ENCODE results near the gene PPIE. TPM values are rescaled to one million over a fixed set of nuclear protein-coding genes. Genes with fewer than 3 reads are reported as not detected.

The PPIE gene
- total RNA-seq (10 to 100 TPM; 50.8 to 72.6 (median 58.7) TPM), total RNA-seq (35.1 to 99.4 (median 59.7) reads per million in 29 experiments)
- 49.9 TPM for total RNA-seq (2013)

- WGBS (ENCODE audit: insufficient coverage), result under 1% methylated on average over 38 of the region's 52 CpGs
- Histone ChIP-seq H3K4me1 (ENCODE audit: control insufficient read depth in 1 of 2, extremely low read depth in 1 of 2, insufficient read depth in 2 of 2, low read length in 2 of 2) (peaks cover 9 to 29% of the 10 kb centered on the region in 2 experiments), H3K27me3 (replicated peaks in 1 of 2; ENCODE audit: control insufficient read depth in 2 of 2, extremely low read depth in 1 of 2, insufficient read depth in 2 of 2, low read length in 1 of 2) (peaks cover 9 to 14% of the 10 kb centered on the region in 2 experiments), H3K9me3 (no peaks in the 10 kb centered on the region), H3K27ac (ENCODE audit: low read length) (peak within 1 kb of the TSS; percentile 54), H3K36me3 (ENCODE audit: control insufficient read depth in 2 of 2, extremely low read depth in 1 of 2, insufficient read depth in 1 of 2, low read length in 1 of 2) (peaks cover 0 to 30% of the 10 kb centered on the region in 2 donors), H3K4me3 (ENCODE audit: control insufficient read depth in 1 of 2, extremely low read depth in 1 of 2, low read length in 1 of 2) (peak within 1 kb of the TSS; percentile 65 to 72)
- Mint-ChIP-seq H3K9me3 (peaks cover 0 to 6% (median 0%) of the 10 kb centered on the region in 3 donors), H3K36me3 (peaks cover 23% of the 10 kb centered on the region), H3K4me3 (peak within 1 kb of the TSS; percentile 90 to 95 (median 94)), H3K27me3 (peaks cover 15 to 18% of the 10 kb centered on the region in 2 donors), H3K4me1 (peaks cover 28 to 47% (median 40%) of the 10 kb centered on the region in 3 donors), H3K27ac (peak within 1 kb of the TSS; percentile 94 to 95)
- POLR2A ChIA-PET, result interaction anchor here (0.6 to 1.2 kb wide), 10 partner anchors 9 to 1807 kb away, joined by 3 to 6 read pairs (median 4); partner anchors contain the start of gene HPCAL4 (in 2 of the 2)
- ATAC-seq (replicated peaks in 1 of 4), result peak; percentile 98 to 100 (median 99)
- CTCF ChIA-PET, result interaction anchor here (0.6 kb wide), 2 partner anchors 160 to 706 kb away, joined by 4 to 5 read pairs; no protein-coding TSS in a partner anchor
- DNase-seq, result peak; percentile 80 to 96 (median 91)
These were observed at the start of gene PPIE for GRCh38 chr1:39738622-39739366. TSS of gene PPIE (plus strand) at chr1:39738882. CDS start at chr1:39738901, 19 bp downstream.

GRCh38 chr1:39689214-39689613, 49.5 kb upstream of the PPIE start:
- Mint-ChIP-seq H3K27ac (peak overlapping the region in 1 of 2 donors; percentile 41), H3K4me3 (peak overlapping the region in 2 of 3 donors; percentile 7 to 86), H3K4me1 (peaks cover 45 to 54% (median 46%) of the 10 kb centered on the region in 3 donors), H3K27me3 (peaks cover 9 to 10% of the 10 kb centered on the region in 2 donors), H3K9me3 (no peaks in the 10 kb centered on the region), H3K36me3 (peaks cover 10% of the 10 kb centered on the region)
- Histone ChIP-seq H3K36me3 (ENCODE audit: control insufficient read depth in 2 of 2, extremely low read depth in 1 of 2, insufficient read depth in 1 of 2, low read length in 1 of 2) (no peaks in the 10 kb centered on the region), H3K4me1 (ENCODE audit: control insufficient read depth in 1 of 2, extremely low read depth in 1 of 2, insufficient read depth in 2 of 2, low read length in 2 of 2) (peaks cover 0 to 42% of the 10 kb centered on the region in 2 experiments), H3K4me3 (ENCODE audit: control insufficient read depth in 1 of 2, extremely low read depth in 1 of 2, low read length in 1 of 2) (no peak overlapping the region), H3K9me3 (no peaks in the 10 kb centered on the region), H3K27me3 (replicated peaks in 1 of 2; ENCODE audit: control insufficient read depth in 2 of 2, extremely low read depth in 1 of 2, insufficient read depth in 2 of 2, low read length in 1 of 2) (peaks cover 9 to 66% of the 10 kb centered on the region in 2 experiments), H3K27ac (ENCODE audit: low read length) (no peak overlapping the region)
- WGBS (ENCODE audit: insufficient coverage), result no CpG with 5 or more reads among the region's 2 CpGs
- DNase-seq (no peak), ATAC-seq (replicated peaks in 1 of 4) (no peak)
- ChIA-PET POLR2A (interaction anchor here in 1 of 2 donors (0.7 kb wide), 1 partner anchor 16 kb away, joined by 3 read pairs; no protein-coding TSS in a partner anchor), CTCF (no interaction called here)

GRCh38 chr1:39689635-39690034, 49.0 kb upstream of the PPIE start:
- Mint-ChIP-seq H3K27me3 (peaks cover 8 to 9% of the 10 kb centered on the region in 2 donors), H3K4me3 (peak overlapping the region; percentile 85 to 91 (median 86)), H3K27ac (peak overlapping the region in 1 of 2 donors; percentile 76), H3K9me3 (no peaks in the 10 kb centered on the region), H3K36me3 (peaks cover 10% of the 10 kb centered on the region), H3K4me1 (peaks cover 43 to 54% (median 45%) of the 10 kb centered on the region in 3 donors)
- H3K4me1 ChIP-seq (ENCODE audit: control insufficient read depth in 1 of 2, extremely low read depth in 1 of 2, insufficient read depth in 2 of 2, low read length in 2 of 2), result peaks cover 0 to 38% of the 10 kb centered on the region in 2 experiments
- H3K4me3 ChIP-seq (ENCODE audit: control insufficient read depth in 1 of 2, extremely low read depth in 1 of 2, low read length in 1 of 2), result no peak overlapping the region
- no peak for ATAC-seq (replicated peaks in 1 of 4)
- H3K27ac ChIP-seq (ENCODE audit: low read length), result no peak overlapping the region
- H3K9me3 ChIP-seq, result no peaks in the 10 kb centered on the region
- no peak for DNase-seq
- ChIA-PET CTCF (no interaction called here), POLR2A (interaction anchor here in 1 of 2 donors (0.7 kb wide), 1 partner anchor 16 kb away, joined by 3 read pairs; no protein-coding TSS in a partner anchor)
- peaks cover 11 to 62% of the 10 kb centered on the region in 2 experiments for H3K27me3 ChIP-seq (replicated peaks in 1 of 2; ENCODE audit: control insufficient read depth in 2 of 2, extremely low read depth in 1 of 2, insufficient read depth in 2 of 2, low read length in 1 of 2)
- H3K36me3 ChIP-seq (ENCODE audit: control insufficient read depth in 2 of 2, extremely low read depth in 1 of 2, insufficient read depth in 1 of 2, low read length in 1 of 2), result no peaks in the 10 kb centered on the region

- peaks cover 0 to 36% of the 10 kb centered on the region in 2 experiments for H3K4me1 ChIP-seq (ENCODE audit: control insufficient read depth in 1 of 2, extremely low read depth in 1 of 2, insufficient read depth in 2 of 2, low read length in 2 of 2)
- no peak overlapping the region for H3K27ac ChIP-seq (ENCODE audit: low read length)
- no peak for ATAC-seq (replicated peaks in 1 of 4)
- Mint-ChIP-seq H3K27me3 (peaks cover 5% of the 10 kb centered on the region in 2 donors), H3K4me1 (peaks cover 43 to 52% (median 43%) of the 10 kb centered on the region in 3 donors), H3K27ac (peak overlapping the region; percentile 72 to 90), H3K4me3 (peak overlapping the region; percentile 85 to 91 (median 86)), H3K36me3 (peaks cover 10% of the 10 kb centered on the region), H3K9me3 (no peaks in the 10 kb centered on the region)
- peak overlapping the region in 1 of 2 donors; percentile 66 for H3K4me3 ChIP-seq (ENCODE audit: control insufficient read depth in 1 of 2, extremely low read depth in 1 of 2, low read length in 1 of 2)
- CTCF ChIA-PET, result no interaction called here
- H3K9me3 ChIP-seq, result no peaks in the 10 kb centered on the region
- no peaks in the 10 kb centered on the region for H3K36me3 ChIP-seq (ENCODE audit: control insufficient read depth in 2 of 2, extremely low read depth in 1 of 2, insufficient read depth in 1 of 2, low read length in 1 of 2)
- peaks cover 10 to 59% of the 10 kb centered on the region in 2 experiments for H3K27me3 ChIP-seq (replicated peaks in 1 of 2; ENCODE audit: control insufficient read depth in 2 of 2, extremely low read depth in 1 of 2, insufficient read depth in 2 of 2, low read length in 1 of 2)
- POLR2A ChIA-PET, result interaction anchor here in 1 of 2 donors (0.9 kb wide), 1 partner anchor 32 kb away, joined by 3 read pairs; no protein-coding TSS in a partner anchor
- 49% methylated on average over 2 of the region's 2 CpGs for WGBS (ENCODE audit: insufficient coverage)
- DNase-seq, result no peak
These were observed 48.5 kb upstream of the PPIE start for GRCh38 chr1:39690225-39690624.

- Mint-ChIP-seq H3K4me1 (peaks cover 40 to 52% (median 44%) of the 10 kb centered on the region in 3 donors), H3K27ac (peak overlapping the region; percentile 75 to 90), H3K9me3 (no peaks in the 10 kb centered on the region), H3K4me3 (peak overlapping the region; percentile 85 to 91 (median 86)), H3K27me3 (peaks cover 5% of the 10 kb centered on the region in 2 donors), H3K36me3 (peaks cover 10% of the 10 kb centered on the region)
- Histone ChIP-seq H3K4me3 (ENCODE audit: control insufficient read depth in 1 of 2, extremely low read depth in 1 of 2, low read length in 1 of 2) (peak overlapping the region; percentile 58 to 66), H3K27me3 (replicated peaks in 1 of 2; ENCODE audit: control insufficient read depth in 2 of 2, extremely low read depth in 1 of 2, insufficient read depth in 2 of 2, low read length in 1 of 2) (peaks cover 10 to 59% of the 10 kb centered on the region in 2 experiments), H3K9me3 (no peaks in the 10 kb centered on the region), H3K4me1 (ENCODE audit: control insufficient read depth in 1 of 2, extremely low read depth in 1 of 2, insufficient read depth in 2 of 2, low read length in 2 of 2) (peaks cover 0 to 36% of the 10 kb centered on the region in 2 experiments), H3K27ac (ENCODE audit: low read length) (no peak overlapping the region), H3K36me3 (ENCODE audit: control insufficient read depth in 2 of 2, extremely low read depth in 1 of 2, insufficient read depth in 1 of 2, low read length in 1 of 2) (no peaks in the 10 kb centered on the region)
- POLR2A ChIA-PET, result interaction anchor here (0.6 to 1.0 kb wide), 8 partner anchors 10 to 1019 kb away, joined by 3 to 8 read pairs (median 4); partner anchors contain the start of gene PPIE (in 2 of the 2)
- WGBS (ENCODE audit: insufficient coverage), result 16% methylated on average over 24 of the region's 28 CpGs
- CTCF ChIA-PET, result interaction anchor here (0.6 to 1.3 kb wide), 7 partner anchors 11 to 109 kb away, joined by 3 to 5 read pairs (median 4); no protein-coding TSS in a partner anchor
- peak in 3 of 4 experiments; percentile 0 to 1 (median 1) for ATAC-seq (replicated peaks in 1 of 4)
- no peak for DNase-seq
These were observed 47.8 kb upstream of the PPIE start for GRCh38 chr1:39690794-39691382.

Measured in T-cell (primary cell).